ENCODE results near the gene HOXB8.

The HOXB8 gene

GRCh38 chr17:48600244-48601098, 14.6 kb downstream of the HOXB8 start:
- H2AFZ ChIP-seq (ENCODE audit: low read depth, low read length): no peak overlapping the region
- H3K9ac ChIP-seq (ENCODE audit: low read length): no peak overlapping the region
- no peaks in the 10 kb centered on the region for H3K36me3 ChIP-seq (replicated peaks; ENCODE audit: low read depth, low read length)
- H3K27ac ChIP-seq (ENCODE audit: low read length): no peak overlapping the region
- H4K20me1 ChIP-seq (ENCODE audit: insufficient read depth, low read length): no peaks in the 10 kb centered on the region
- H3K4me3 ChIP-seq (ENCODE audit: low read length): no peak overlapping the region
- H3K27me3 ChIP-seq (ENCODE audit: low read depth, low read length): peaks cover 21% of the 10 kb centered on the region
- no peaks in the 10 kb centered on the region for H3K9me3 ChIP-seq (ENCODE audit: insufficient read depth, low read length)
- peaks cover 31% of the 10 kb centered on the region for H3K4me1 ChIP-seq (ENCODE audit: low read length)
- H3K4me2 ChIP-seq (ENCODE audit: low read length): no peak overlapping the region
- TF ChIP-seq EZH2phosphoT487 (IDR thresholded peaks at IDR 0.05; ENCODE audit: low read depth): no peak
- no peak for TF ChIP-seq CTCF (IDR thresholded peaks at IDR 0.05; ENCODE audit: low read depth, low read length)
- H3K79me2 ChIP-seq (ENCODE audit: low read length): peaks cover 7% of the 10 kb centered on the region; the same call in 1 of the 2 replicates

- Histone ChIP-seq H3K27ac (ENCODE audit: low read length) (no peak overlapping the region), H3K27me3 (ENCODE audit: low read depth, low read length) (peaks cover 21% of the 10 kb centered on the region), H4K20me1 (ENCODE audit: insufficient read depth, low read length) (no peaks in the 10 kb centered on the region)
Measured at GRCh38 chr17:48599354-48599753, 15.7 kb downstream of the HOXB8 start.

GRCh38 chr17:48598736-48599135, 16.4 kb downstream of the HOXB8 start:
- H3K4me3 ChIP-seq (ENCODE audit: low read length): peak overlapping the region; percentile 89
- peak overlapping the region; percentile 85 for H3K4me2 ChIP-seq (ENCODE audit: low read length)
- no peaks in the 10 kb centered on the region for H4K20me1 ChIP-seq (ENCODE audit: insufficient read depth, low read length)
- H3K27ac ChIP-seq (ENCODE audit: low read length): no peak overlapping the region
- peaks cover 7% of the 10 kb centered on the region; the same call in 1 of the 2 replicates for H3K79me2 ChIP-seq (ENCODE audit: low read length)
- no peaks in the 10 kb centered on the region for H3K36me3 ChIP-seq (replicated peaks; ENCODE audit: low read depth, low read length)
- H3K9me3 ChIP-seq (ENCODE audit: insufficient read depth, low read length): no peaks in the 10 kb centered on the region
- H3K27me3 ChIP-seq (ENCODE audit: low read depth, low read length): peaks cover 21% of the 10 kb centered on the region
- peak overlapping the region; percentile 83; the same call in 1 of the 2 replicates for H3K9ac ChIP-seq (ENCODE audit: low read length)
- no peak overlapping the region for H2AFZ ChIP-seq (ENCODE audit: low read depth, low read length)
- TF ChIP-seq EZH2phosphoT487 (IDR thresholded peaks at IDR 0.05; ENCODE audit: low read depth): no peak
- no peak for TF ChIP-seq CTCF (IDR thresholded peaks at IDR 0.05; ENCODE audit: low read depth, low read length)
- H3K4me1 ChIP-seq (ENCODE audit: low read length): peaks cover 27% of the 10 kb centered on the region

More at GRCh38 chr17:48599354-48599753, 15.7 kb downstream of the HOXB8 start:
- H3K9me3 ChIP-seq (ENCODE audit: insufficient read depth, low read length): no peaks in the 10 kb centered on the region
- peaks cover 26% of the 10 kb centered on the region for H3K4me1 ChIP-seq (ENCODE audit: low read length)
- H3K4me3 ChIP-seq (ENCODE audit: low read length): no peak overlapping the region
- H3K9ac ChIP-seq (ENCODE audit: low read length): no peak overlapping the region
- H2AFZ ChIP-seq (ENCODE audit: low read depth, low read length): no peak overlapping the region
- H3K79me2 ChIP-seq (ENCODE audit: low read length): peaks cover 7% of the 10 kb centered on the region; the same call in 1 of the 2 replicates
- H3K4me2 ChIP-seq (ENCODE audit: low read length): no peak overlapping the region
- H3K36me3 ChIP-seq (replicated peaks; ENCODE audit: low read depth, low read length): no peaks in the 10 kb centered on the region
- TF ChIP-seq EZH2phosphoT487 (IDR thresholded peaks at IDR 0.05; ENCODE audit: low read depth): no peak
- no peak for TF ChIP-seq CTCF (IDR thresholded peaks at IDR 0.05; ENCODE audit: low read depth, low read length)

- no peaks in the 10 kb centered on the region for H3K9me3 ChIP-seq (ENCODE audit: insufficient read depth, low read length)
- H3K79me2 ChIP-seq (ENCODE audit: low read length): peaks cover 7% of the 10 kb centered on the region; the same call in 1 of the 2 replicates
- H3K9ac ChIP-seq (ENCODE audit: low read length): peak overlapping the region; percentile 83
- no peaks in the 10 kb centered on the region for H3K36me3 ChIP-seq (replicated peaks; ENCODE audit: low read depth, low read length)
- H4K20me1 ChIP-seq (ENCODE audit: insufficient read depth, low read length): no peaks in the 10 kb centered on the region
- peaks cover 27% of the 10 kb centered on the region for H3K4me1 ChIP-seq (ENCODE audit: low read length)
- peaks cover 25% of the 10 kb centered on the region for H3K27me3 ChIP-seq (ENCODE audit: low read depth, low read length)
- peak overlapping the region; percentile 91 for H2AFZ ChIP-seq (ENCODE audit: low read depth, low read length)
- no peak overlapping the region for H3K27ac ChIP-seq (ENCODE audit: low read length)
- H3K4me2 ChIP-seq (ENCODE audit: low read length): peak overlapping the region; percentile 85
- TF ChIP-seq EZH2phosphoT487 (IDR thresholded peaks at IDR 0.05; ENCODE audit: low read depth) (no peak), CTCF (IDR thresholded peaks at IDR 0.05; ENCODE audit: low read depth, low read length) (no peak)
- H3K4me3 ChIP-seq (ENCODE audit: low read length): peak overlapping the region; percentile 89
Measured at GRCh38 chr17:48597778-48598631, 17.1 kb downstream of the HOXB8 start.

Measured in OCI-LY3 (cell line).